Measurements from ENCODE around the gene APOC4.
A peak's percentile ranks its signal among the peaks of the same experiment; 100 is the strongest.

APOC4 gene

GRCh38 chr19:44943801-44944249 lies 1.8 kb downstream of the APOC4 start:
- H3K4me3 ChIP-seq (ENCODE audit: control insufficient read depth, low read depth, low read length), result no peak overlapping the region
- TF ChIP-seq, protein P1, sequence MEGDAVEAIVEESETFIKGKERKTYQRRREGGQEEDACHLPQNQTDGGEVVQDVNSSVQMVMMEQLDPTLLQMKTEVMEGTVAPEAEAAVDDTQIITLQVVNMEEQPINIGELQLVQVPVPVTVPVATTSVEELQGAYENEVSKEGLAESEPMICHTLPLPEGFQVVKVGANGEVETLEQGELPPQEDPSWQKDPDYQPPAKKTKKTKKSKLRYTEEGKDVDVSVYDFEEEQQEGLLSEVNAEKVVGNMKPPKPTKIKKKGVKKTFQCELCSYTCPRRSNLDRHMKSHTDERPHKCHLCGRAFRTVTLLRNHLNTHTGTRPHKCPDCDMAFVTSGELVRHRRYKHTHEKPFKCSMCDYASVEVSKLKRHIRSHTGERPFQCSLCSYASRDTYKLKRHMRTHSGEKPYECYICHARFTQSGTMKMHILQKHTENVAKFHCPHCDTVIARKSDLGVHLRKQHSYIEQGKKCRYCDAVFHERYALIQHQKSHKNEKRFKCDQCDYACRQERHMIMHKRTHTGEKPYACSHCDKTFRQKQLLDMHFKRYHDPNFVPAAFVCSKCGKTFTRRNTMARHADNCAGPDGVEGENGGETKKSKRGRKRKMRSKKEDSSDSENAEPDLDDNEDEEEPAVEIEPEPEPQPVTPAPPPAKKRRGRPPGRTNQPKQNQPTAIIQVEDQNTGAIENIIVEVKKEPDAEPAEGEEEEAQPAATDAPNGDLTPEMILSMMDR (conservative IDR thresholded peaks at IDR 0.05; ENCODE audit: control insufficient read depth, insufficient read depth, low read depth, low read length), result no peak
- DNase-seq (ENCODE audit: low read depth), result peak; percentile 62

- no peak for DNase-seq (ENCODE audit: low read depth)
- no peak overlapping the region for H3K4me3 ChIP-seq (ENCODE audit: control insufficient read depth, low read depth, low read length)
- TF ChIP-seq, protein P1 (conservative IDR thresholded peaks at IDR 0.05; ENCODE audit: control insufficient read depth, insufficient read depth, low read depth, low read length), result no peak
These were observed 5.1 kb downstream of the APOC4 start for GRCh38 chr19:44947041-44947581.

DNA sequence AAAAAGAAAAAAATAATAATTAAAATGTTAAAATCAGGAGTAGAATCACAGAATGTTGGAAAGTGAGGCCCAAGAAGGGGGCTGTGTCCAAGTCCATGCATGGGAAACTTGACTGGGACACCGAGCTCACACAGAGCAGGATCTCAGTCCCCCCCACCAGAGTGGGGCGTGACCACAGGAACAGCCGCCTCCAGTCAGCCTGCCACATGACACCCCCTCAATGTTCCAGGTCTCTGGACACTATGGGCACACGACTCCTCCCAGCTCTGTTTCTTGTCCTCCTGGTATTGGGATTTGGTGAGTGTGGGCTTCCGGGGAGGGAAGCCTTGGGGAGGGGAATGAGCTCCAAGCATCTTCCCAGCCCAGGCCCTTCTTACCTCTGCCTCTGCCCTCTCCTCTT lies 6.2 kb downstream of the APOC4 start:
- H3K4me3 ChIP-seq (ENCODE audit: control insufficient read depth, low read depth, low read length), result no peak overlapping the region
- DNase-seq (ENCODE audit: low read depth), result no peak
- TF ChIP-seq, protein P1 (conservative IDR thresholded peaks at IDR 0.05; ENCODE audit: control insufficient read depth, insufficient read depth, low read depth, low read length), result no peak

GRCh38 chr19:44948763-44949374 lies 6.8 kb downstream of the APOC4 start:
- DNase-seq (ENCODE audit: low read depth), result peak; percentile 42
- H3K4me3 ChIP-seq (ENCODE audit: control insufficient read depth, low read depth, low read length), result no peak overlapping the region
- TF ChIP-seq, protein P1 (conservative IDR thresholded peaks at IDR 0.05; ENCODE audit: control insufficient read depth, insufficient read depth, low read depth, low read length), result no peak

DNA sequence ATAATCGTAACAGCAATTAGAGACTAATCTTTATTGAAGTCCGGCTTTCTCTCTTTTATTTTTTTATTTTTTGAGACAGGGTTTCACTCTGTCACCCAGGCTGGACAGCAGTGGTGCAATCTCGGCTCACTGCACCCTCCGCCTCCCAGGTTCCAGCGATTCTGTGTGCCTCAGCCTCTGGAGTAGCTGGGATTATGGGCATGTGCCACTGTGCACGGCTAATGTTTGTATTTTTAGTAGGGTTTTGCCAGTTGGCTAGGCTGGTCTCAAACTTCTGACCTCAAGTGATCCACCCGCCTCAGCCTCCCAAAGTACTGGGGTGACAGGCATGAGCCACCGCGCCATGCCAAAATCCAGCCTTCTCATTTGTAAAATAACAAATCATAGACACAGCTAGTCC lies 7.5 kb downstream of the APOC4 start:
- TF ChIP-seq, protein P1 (conservative IDR thresholded peaks at IDR 0.05; ENCODE audit: control insufficient read depth, insufficient read depth, low read depth, low read length), result no peak
- DNase-seq (ENCODE audit: low read depth), result no peak
- H3K4me3 ChIP-seq (ENCODE audit: control insufficient read depth, low read depth, low read length), result no peak overlapping the region

GRCh38 chr19:44951179-44952159 lies 9.4 kb downstream of the APOC4 start:
- DNase-seq (ENCODE audit: low read depth), result peak; percentile 84
- TF ChIP-seq, protein P1 (conservative IDR thresholded peaks at IDR 0.05; ENCODE audit: control insufficient read depth, insufficient read depth, low read depth, low read length), result peak; percentile 87
- H3K4me3 ChIP-seq (ENCODE audit: control insufficient read depth, low read depth, low read length), result no peak overlapping the region
